Measurements from ENCODE around the gene RSF1.

The RSF1 gene

DNA sequence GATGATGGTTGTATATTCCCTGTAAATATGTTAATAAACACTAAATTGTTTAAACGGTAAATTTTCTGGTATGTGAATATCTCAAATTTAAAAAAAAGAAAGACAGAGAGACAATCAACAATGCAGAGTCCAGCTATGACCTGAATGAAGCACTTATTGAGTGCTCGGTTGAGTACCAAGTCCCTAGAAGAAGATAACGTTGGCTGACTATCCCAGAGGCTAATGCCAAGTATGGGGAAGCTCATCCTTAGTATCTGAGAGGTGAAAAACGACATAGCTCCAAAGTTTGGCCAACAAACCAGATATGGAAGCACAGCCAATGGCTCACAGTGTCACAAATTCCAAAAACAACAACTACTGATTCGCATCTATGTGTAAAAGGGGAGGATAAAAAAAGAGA, 71.3 kb downstream of the RSF1 start:
- DNase-seq: no peak

DNA sequence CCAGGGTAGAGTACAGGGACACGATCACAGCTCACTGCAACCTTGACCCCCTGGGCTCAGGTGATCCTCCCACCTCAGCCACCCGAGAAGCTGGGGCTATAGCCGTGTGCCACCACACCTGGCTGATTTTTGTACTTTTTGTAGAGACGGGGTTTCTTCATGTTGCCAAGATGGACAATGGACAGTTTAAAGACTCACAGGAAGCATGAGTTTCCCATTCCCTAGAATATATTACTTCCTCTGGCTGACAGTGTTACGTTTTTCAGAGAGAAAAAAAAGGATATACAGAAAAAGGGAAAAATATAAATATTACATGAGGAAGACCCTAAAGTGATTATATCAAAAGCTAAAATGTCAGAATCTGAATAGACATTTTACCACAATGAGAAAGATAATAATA, 72.3 kb downstream of the RSF1 start:
- DNase-seq: no peak

DNA sequence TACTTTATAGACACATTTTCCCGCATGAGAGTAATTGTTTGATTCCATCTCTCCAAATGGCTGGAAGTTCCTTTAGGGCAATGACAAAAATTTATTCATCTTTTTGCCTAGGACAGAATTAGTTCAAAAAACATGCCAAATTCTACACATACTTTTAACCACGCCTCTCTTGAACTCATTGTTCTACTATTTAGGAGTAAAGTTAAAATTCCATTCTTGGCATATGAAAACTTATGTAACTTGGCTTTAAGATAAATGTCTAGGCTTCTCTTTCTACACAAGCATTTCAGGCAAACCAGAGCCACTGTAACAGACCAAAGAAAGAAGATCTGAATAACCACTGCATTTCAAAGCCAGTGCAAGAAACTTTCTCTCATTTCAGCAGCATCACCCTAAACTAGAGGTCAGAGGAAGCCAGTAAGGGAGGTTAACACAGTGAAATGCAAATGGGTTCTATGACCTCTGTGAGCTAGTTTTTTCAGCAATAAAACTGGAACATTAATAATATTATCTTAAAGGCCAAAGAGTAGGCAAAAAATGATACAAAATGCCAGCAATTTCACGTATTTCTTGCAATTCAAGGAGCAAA, 73.0 kb downstream of the RSF1 start:
- no peak for DNase-seq

DNA sequence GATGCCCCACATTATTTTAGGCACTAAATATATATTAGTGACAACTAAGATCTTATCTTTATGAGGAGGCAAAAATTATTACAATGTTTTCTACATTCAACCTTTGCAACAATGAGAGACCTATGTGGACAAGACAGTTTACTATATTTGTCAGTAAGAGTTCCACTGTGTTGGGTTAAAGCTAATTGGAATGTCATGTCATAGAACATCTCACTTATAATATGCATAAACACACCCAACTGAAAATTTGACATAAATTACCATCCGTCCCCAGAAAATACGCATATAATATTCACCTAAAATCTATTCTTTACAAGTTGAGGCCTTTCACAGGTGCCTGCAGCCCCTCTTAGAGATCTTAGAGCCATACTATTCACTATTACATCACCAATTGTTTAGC, 84.0 kb downstream of the RSF1 start:
- no peak for DNase-seq

DNA sequence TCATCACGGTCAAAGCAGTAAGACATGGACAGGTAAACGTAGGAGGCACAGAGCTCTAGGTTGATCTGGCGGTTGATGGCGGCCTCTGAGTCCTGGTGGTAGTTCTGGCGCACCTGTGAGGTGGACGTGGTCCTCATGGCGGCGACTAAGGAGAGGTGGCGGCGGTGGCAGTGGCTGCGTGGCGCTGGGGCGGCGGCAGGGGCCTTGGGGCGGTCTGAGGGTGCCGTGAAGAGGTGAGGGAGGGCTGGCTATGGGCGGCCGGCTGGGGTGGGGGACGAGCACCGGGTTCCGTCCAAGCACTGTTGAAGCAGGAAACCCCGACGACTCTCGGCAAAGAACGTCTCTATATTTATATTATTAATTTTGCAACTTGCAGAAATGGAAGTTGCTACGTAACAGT, 85.6 kb downstream of the RSF1 start:
- DNase-seq: no peak

DNA sequence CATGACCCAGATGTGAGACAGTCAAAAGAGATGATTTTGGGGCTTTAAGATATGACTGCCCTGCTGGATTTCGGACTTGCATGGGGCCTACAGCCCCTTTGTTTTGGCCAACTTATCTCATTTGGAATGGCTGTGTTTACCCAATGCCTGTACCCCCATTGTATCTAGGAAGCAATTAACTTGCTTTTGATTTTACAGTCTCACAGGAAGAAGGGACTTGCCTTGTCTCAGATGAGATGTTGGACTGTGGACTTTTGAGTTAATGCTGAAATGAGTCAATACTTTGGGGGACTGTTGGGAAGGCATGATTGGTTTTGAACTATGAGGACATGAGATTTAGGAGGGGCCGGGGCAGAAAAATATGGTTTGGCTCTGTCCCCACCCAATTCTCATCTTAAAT, 88.4 kb downstream of the RSF1 start:
- no peak for DNase-seq

DNA sequence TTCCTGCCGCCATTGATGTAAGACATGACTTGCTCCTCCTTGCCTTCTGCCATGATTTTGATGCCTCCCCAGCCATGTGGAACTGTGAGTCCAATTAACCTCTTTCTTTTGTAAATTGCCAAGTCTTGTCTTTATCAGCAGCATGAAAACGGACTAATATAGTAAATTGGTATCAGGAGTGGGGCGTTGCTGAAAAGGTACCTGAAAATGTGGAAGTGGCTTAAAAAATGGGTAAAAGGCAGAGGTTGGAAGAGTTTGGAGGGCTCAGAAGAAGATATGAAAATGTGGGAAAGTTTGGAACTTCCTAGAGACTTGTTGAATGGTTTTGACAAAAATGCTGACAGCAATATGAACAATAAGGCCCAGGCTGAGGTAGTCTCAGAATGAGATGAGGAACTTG, 89.7 kb downstream of the RSF1 start:
- DNase-seq: no peak

DNA sequence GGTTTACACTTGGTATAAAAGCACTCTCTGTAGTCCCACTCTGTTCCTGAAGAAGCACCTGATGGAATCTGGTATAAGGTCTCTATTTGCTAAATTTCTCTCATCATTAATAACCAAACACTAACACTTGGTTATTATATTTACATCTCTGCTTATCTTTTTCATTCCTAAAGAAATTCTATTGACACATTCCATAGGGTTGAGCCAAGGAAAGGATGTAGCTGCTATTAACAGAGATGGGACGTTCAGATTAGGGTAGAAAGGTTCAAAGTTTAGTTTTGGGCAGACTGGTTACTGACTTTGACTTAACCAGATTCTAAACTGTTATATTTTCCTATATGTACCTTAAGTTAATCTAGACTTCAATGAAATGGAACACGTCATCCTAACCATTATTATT, 91.5 kb downstream of the RSF1 start:
- DNase-seq: no peak

DNA sequence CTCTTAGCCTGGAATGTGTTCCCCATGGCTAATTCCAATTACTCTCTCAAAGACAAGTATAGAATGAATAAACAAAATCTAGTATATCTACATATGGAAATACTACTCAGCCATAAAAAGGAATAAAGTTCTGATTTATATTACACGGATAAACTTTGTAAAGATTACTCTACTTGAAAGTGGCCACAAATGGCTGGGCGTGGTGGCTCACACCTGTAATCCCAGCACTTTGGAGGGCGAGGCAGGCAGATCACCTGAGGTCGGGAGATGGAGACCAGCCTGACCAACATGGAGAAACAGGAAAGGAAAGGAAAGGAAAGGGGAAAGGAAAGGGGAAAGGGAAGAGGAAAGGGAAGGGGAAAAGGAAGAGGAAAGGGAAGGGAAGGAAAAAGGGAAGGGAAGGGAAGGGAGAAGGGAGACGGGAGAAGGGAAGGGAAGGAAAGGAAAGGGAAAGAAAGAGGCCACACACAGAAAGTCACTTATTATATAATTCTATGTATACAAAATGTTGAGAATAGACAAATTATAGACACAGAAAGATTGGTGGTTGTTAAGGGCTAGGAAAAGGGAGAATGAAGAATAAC, 92.2 kb downstream of the RSF1 start:
- no peak for DNase-seq

DNA sequence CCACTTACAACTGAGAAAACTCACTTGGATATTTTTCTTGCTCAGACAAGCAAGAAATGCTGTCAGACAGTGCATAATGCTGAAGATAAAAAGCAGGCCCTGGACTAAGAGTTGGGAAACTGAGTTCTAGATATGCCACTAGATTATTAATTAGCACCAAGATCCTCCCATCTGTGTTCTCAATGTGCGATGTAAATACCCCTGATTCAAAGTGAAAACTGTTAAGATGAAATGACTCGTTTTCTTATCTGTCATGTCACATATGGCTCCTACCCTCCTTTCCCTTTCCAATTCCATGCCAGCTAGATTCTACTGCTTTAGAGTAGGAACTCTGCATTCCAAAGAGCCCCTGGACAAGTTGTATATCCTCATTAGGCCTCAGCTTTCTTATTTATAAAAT, 94.0 kb downstream of the RSF1 start:
- DNase-seq: no peak

DNA sequence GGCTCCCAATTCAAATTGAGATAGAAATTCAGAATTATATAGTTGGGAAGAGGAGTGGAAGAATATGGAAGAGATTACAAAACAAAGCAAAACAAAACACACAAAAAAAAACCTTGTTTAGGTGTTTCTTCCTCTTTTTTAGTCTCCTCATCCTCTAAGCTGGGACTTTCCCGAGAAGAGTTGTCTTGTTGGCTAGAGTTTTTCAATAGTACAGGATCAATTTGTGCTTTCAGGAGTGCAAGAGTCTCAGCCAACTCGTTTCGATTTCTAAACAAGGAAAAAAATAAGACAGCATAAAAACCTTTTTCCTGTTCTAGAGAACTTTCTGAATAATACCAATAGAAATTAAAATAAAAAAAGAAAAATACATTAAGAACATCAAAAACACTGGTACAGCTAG, 95.1 kb downstream of the RSF1 start:
- DNase-seq: no peak

DNA sequence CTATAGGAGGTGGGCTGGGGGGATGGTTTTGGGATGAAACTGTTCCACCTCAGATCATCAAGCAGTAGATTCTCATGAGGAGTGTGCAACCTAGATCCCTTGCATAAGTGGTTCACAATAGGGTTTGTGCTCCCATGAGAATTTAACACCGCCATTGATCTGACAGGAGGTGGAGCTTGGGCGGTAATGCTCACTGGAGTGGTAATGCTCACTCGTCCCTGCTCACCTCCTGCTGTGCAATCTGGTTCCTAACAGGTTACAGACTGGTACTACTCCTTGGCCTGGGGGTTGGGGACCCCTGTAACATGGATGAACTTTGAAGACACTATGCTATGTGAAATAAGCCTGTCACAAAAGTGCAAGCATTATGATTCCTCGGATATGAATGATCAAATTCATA, 95.9 kb downstream of the RSF1 start:
- DNase-seq: no peak

DNA sequence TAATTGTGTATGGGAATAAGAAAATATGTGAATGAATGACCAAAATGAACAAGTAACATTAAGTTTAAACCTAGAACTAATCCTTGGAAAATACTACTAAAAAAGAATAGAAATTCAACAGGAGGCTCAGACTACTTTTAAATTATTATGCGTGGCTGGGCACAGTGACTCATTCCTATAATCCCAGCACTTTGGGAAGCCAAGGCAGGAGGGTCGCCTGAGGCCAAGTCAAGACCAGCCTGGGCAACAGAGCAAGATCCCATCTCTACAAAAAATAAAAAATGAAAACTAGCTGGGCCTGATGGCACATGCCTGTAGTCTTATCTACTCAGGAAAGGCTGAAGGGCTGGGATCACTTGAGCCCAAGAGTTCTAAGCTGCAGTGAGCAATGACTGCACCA, 97.5 kb downstream of the RSF1 start:
- DNase-seq: no peak

DNA sequence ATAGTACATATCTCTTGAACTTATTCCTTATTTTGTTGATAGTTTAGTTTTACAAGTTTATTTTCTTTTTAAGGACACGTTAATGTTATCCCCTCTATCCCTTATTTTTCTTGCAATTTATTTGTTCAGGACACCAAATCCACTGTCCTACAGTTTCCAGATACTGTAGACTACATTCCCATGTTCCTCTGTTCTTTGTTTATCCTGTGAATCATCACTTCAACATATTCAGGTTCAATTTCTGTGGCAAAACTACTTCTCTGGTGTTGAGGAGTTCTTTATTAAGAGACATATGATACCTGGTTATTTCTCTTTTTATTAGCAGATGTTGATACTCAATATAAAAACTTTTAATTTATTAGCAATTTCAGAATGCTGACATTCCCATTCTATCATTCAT, 110.2 kb downstream of the RSF1 start:
- DNase-seq: no peak

DNA sequence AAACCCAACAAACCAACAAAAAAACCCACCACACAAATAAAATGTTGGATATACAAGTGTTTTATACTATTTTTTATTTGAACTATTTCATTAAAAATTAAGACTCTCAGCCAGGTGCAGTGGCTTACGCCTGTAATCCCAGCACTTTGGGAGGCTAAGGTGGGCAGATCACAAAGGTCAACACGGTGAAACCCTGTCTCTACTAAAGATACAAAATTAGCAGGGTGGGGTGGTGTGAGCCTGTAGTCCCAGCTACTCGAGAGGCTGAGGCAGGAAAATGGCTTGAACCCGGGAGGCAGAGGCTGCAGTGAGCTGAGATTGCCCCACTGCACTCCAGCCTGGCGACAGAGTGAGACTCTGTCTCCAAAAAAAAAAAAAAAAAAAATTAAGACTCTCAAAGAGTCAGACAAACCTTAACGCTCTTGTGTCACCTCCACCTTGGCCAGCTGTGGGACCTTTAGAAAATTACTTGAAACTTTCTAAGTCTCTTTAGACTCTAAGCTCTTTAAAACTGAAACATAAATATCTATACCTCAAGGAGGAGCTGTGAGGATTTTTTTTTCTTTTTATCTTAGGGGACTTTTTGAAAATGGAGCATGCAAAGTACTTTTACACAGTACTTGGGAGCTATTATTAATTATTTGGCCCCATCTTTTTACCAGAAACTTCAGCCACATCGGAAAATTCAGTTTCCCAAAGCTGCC, 114.5 kb downstream of the RSF1 start:
- no peak for DNase-seq

DNA sequence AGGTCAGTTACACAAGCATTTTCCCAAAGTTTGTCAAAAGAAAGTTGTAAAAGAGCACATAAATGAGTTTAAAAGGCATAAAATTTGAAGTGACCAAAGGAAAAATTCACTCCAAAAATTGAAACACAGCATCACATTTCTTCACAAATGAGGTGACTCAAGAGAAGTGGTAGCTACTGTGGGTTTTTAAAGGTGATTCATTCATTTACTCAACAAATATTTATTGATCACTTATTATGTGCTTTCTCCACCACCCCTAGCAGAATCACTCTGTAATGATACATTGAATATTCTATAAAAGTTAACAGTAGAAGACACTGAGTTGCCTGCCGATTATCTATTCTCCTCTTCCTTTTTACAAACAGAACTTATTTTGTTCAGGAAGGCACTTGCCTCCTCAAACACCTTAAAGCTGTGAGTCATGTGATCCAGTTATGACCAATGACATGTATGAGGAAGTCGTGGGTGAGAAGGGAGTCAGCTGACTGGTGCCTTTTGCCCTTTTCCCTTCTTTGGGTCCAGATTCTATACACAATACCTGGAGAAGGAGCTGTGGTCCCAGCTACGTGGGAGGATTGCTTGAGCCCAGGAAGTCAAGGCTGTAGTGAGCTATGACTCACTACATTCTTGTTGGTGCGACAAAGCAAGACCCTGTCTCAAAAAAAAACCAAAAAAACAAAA, 115.2 kb downstream of the RSF1 start:
- no peak for DNase-seq

DNA sequence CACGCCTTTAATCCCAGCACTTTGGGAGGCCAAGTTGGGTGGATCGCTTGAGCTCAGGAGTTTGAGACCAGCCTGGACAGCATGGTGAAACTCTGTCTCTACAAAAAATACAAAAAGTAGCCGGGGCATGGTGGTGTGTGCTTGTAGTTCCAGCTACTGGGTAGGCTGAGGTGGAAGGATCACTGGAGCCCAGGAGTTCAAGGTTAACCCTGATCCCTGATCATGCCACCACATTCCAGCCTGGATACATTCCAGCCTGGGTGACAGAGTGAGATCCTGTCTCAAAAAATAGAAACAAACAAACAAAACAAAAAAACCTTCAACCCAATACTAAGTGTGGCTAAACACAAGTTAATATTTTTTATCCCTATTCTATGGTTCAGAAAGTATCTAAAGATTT, 116.5 kb downstream of the RSF1 start:
- no peak for DNase-seq

DNA sequence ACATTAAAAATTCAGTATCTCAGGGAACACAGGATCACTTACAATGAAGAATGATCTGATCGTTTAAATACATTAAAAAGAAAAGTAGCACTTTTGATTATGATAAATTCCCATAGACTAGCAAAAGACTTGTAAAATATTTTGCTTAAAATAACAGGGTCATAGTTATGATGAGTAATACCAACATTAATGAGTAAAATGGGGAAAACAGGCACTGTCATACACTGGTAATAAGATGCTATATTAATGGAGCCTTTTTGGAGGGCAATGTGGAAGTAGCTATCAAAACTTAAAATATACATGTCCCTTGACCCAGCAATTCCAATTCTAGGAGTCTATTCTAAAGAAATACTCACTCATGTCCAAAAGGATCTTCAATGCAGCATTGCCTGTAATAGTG, 121.1 kb downstream of the RSF1 start:
- no peak for DNase-seq

DNA sequence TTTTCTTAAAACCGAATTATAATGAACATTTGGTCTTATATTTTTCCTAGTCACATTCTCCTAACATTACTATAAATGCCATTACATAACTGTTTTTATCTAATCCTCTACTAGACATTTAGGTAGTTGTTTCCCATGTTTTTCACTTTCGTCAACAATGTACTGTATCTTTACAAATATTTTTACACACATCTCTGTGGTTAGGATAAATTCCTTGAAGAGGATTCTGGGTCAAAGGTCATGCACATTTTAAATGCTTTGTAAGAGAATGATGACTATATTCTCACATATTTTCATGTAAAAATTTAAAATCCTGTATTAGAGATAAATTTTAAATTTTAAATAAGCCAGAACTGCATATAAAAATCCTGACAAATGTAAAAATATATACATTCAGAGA, 121.6 kb downstream of the RSF1 start:
- no peak for DNase-seq

DNA sequence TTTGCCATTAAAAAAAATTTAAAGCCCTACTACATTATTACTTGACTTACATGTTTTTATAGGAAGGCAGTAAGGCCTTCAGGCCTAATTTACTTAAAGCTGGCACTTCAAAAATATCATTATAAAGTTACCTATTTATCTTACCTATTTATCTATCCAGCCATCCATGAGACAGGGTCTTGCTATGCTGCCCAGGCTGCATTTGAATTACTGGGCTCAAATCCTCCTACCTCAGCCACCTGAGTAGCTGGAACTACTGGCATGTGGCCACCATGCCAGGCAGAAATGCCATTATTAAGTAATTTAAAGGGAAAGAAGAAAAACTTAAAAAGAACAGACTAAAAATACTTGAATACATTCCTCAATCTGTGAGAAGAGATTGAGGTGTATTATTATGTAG, 122.7 kb downstream of the RSF1 start:
- no peak for DNase-seq

DNA sequence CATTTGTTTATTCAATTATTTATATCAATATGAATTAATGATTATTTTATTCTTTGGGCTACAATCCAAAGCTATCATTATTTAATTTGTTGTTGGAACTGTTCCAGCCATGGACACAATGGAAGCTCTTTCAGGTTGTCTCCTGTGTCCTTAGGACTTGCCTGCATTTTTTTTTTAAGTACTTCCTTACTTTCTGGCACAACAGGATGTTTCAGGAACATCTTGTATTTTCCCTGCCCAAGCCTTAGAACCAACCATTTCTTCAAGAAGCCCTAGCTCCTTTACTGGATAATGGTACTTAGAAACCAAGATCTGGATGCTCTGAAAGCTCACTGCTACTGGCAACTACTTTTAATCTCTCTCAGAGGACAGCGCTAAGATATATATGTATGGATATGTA, 125.1 kb downstream of the RSF1 start:
- no peak for DNase-seq

DNA sequence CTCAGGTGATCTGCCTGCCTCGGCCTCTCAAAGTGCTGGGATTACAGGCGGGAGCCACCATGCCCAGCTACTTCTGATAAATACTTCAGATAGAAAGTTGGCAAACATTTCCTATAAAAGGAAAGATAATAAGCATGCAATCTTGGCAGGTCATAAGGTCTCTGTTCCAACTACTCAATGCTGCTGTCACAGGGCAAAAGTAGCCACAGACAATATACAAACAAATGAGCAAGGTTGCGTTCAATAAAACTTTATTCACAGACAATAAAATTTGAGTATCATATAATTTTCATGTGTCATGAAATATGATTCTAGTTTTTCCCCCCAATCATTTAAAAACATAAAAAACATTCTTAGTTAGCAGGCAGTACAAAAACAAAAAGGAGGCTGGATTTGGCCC, 129.9 kb downstream of the RSF1 start:
- DNase-seq: no peak

DNA sequence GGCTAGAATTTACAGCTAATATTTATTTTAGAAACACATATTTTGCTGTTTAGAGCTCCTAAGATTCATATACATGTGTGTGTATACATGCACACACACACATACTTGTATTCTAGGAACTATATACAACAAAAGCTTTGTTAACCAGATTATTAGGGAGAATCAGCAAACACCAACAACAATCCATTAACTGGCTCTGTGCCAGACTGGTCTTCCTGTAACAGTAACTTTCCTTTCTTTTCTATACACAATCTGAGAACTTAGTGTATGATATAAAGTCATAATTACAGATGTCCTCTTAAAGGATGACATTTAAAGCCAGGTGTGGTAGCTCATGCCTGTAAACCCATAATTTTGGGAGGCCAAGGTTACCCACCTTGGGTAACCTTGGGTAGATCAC, 133.4 kb downstream of the RSF1 start:
- DNase-seq: no peak

DNA sequence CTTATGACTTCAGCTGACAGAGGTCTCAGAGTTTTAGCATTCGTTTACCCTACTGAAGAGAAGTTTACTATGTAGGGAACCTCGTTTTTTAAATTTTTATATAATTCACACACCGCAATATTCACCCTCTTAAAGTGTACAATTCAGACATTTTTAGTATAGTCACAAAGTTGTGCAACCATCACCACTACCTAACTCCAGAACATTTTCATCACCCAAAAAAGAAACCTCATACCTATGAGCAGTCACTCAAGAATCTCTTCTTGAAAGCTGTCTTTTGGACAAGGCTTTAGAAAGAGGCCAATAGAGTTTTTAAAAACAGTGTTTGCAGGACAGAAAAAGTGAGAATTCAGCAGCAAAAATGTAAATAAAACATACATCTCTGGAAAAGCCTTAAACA, 143.4 kb downstream of the RSF1 start:
- no peak for DNase-seq
